HUES64 (cell line): ENCODE measurements around the gene ARHGAP29.

Source experiments
- H3K27ac ChIP-seq: 2 replicates; pipeline ENCODE4 v1.7.0; 2013; ENCODE audit warnings: low read depth, low read length, inconsistent platforms
- H3K27me3 ChIP-seq: 2 replicates; pipeline ENCODE4 v1.6.1; 2013; ENCODE audit warnings: mild to moderate bottlenecking, low read length; ENCODE audit not compliant: insufficient read depth
- H3K36me3 ChIP-seq: 2 replicates; pipeline ENCODE4 v1.6.1; 2013; ENCODE audit warnings: mild to moderate bottlenecking, low read length; ENCODE audit not compliant: insufficient read depth
- H3K4me1 ChIP-seq: 2 replicates; pipeline ENCODE4 v1.6.1; 2013; ENCODE audit warnings: mild to moderate bottlenecking, low read length, moderate library complexity; ENCODE audit not compliant: insufficient read depth
- H3K4me3 ChIP-seq: 2 replicates; pipeline ENCODE4 v1.5.1; 2013; ENCODE audit warnings: mild to moderate bottlenecking, low read length, moderate library complexity
- H3K9ac ChIP-seq: 2 replicates; pipeline ENCODE4 v1.6.1; 2013; ENCODE audit warnings: mild to moderate bottlenecking, low read depth, low read length
- H3K9me3 ChIP-seq: 2 replicates; pipeline ENCODE4 v1.6.1; 2013; ENCODE audit warnings: low read depth, low read length; ENCODE audit not compliant: insufficient read depth
- WGBS: fragments of 150-250, 120-280 bp; methylation state at CpG from one replicate; pipeline ENCODE4 v1.1.7; 2013; ENCODE audit warnings: missing lambda C conversion rate; 5-methylcytosine and 5-hydroxymethylcytosine counted together

Gene ARHGAP29

GRCh38 chr1:94231746-94232145 lies 5.6 kb downstream of the ARHGAP29 start:
- H3K27me3 ChIP-seq: peaks cover 25% of the 10 kb centered on the region
- H3K27ac ChIP-seq: no peak overlapping the region
- H3K4me1 ChIP-seq: peaks cover 22% of the 10 kb centered on the region; the same call in 1 of the 2 replicates
- no peak overlapping the region for H3K4me3 ChIP-seq
- 100% methylated on average over 1 of the region's 1 CpG for WGBS
- H3K36me3 ChIP-seq: no peaks in the 10 kb centered on the region
- H3K9ac ChIP-seq: no peak overlapping the region
- no peaks in the 10 kb centered on the region for H3K9me3 ChIP-seq

DNA sequence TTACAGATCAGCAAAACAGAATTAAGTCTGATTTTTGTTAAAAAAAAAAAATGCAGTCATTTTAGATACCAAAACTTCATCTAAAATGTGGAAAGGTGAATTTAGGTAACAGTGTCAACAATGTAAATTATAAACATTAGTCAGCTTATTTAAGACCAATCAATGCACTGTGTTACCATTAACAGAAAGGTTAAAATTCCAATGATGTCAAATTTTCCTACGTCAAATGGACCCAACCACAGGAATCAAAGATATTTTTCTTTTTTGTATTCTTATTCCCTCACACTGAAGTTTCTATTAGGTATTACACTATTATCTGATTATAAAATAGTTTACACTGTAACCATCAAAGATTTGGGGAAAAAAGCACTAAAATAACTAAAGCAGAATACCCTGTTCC lies 6.5 kb downstream of the ARHGAP29 start:
- no peaks in the 10 kb centered on the region for H3K36me3 ChIP-seq
- 100% methylated on average over 1 of the region's 1 CpG for WGBS
- peaks cover 16% of the 10 kb centered on the region for H3K27me3 ChIP-seq
- peaks cover 14% of the 10 kb centered on the region; the same call in 1 of the 2 replicates for H3K4me1 ChIP-seq
- no peaks in the 10 kb centered on the region for H3K9me3 ChIP-seq
- no peak overlapping the region for H3K4me3 ChIP-seq
- H3K9ac ChIP-seq: no peak overlapping the region
- H3K27ac ChIP-seq: no peak overlapping the region

DNA sequence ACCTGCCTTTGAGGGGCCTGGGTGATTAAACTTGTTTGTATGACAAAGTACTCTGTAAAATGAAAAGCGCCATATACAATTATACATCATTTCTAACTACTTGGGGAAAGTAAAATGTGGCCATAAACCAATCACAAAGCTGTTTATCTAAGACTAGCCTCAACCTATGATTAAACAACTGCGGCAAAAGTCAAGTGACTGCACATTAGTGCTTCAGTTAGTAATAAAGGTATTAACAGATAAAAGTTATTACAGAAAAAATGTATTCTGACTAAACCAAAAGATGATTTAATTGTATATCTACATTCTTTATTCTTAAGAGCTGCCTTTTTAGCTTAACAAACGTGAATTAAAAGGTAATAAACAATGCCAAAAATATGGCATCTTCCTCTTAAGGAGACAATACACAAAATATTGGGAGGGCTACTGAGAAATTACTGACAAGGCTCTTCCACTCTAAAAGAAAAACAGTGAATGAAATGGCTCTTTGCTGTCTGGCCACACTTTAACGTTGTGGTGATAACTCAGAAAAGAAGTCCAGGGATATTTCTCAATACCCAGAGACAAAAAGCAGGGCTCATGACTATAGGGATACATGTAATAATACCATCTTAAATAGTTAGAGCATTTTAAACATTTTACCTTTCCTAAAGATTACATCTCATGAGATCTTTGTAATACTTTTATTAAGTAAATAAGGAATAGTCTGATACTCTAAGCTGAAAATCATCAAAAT lies 8.6 kb downstream of the ARHGAP29 start:
- Histone ChIP-seq H3K27me3 (no peaks in the 10 kb centered on the region), H3K9ac (no peak overlapping the region), H3K4me3 (no peak overlapping the region), H3K36me3 (no peaks in the 10 kb centered on the region), H3K9me3 (no peaks in the 10 kb centered on the region), H3K27ac (no peak overlapping the region), H3K4me1 (0 out of 2 replicates have a peak, but pooled peaks cover 6% of the 10 kb centered on the region)
- WGBS: 86% methylated on average over 2 of the region's 4 CpGs

GRCh38 chr1:94227624-94228023 lies 9.8 kb downstream of the ARHGAP29 start:
- H3K9ac ChIP-seq: no peak overlapping the region
- H3K27me3 ChIP-seq: no peaks in the 10 kb centered on the region
- H3K4me3 ChIP-seq: no peak overlapping the region
- no peaks in the 10 kb centered on the region for H3K9me3 ChIP-seq
- no peaks in the 10 kb centered on the region for H3K4me1 ChIP-seq
- H3K27ac ChIP-seq: no peak overlapping the region
- WGBS: 100% methylated on average over 1 of the region's 1 CpG
- no peaks in the 10 kb centered on the region for H3K36me3 ChIP-seq

GRCh38 chr1:94225845-94226244 lies 11.5 kb downstream of the ARHGAP29 start:
- Histone ChIP-seq H3K9ac (no peak overlapping the region), H3K36me3 (no peaks in the 10 kb centered on the region), H3K4me3 (no peak overlapping the region), H3K4me1 (no peaks in the 10 kb centered on the region), H3K27me3 (no peaks in the 10 kb centered on the region), H3K9me3 (no peaks in the 10 kb centered on the region), H3K27ac (no peak overlapping the region)
- WGBS: 93% methylated on average over 2 of the region's 2 CpGs

DNA sequence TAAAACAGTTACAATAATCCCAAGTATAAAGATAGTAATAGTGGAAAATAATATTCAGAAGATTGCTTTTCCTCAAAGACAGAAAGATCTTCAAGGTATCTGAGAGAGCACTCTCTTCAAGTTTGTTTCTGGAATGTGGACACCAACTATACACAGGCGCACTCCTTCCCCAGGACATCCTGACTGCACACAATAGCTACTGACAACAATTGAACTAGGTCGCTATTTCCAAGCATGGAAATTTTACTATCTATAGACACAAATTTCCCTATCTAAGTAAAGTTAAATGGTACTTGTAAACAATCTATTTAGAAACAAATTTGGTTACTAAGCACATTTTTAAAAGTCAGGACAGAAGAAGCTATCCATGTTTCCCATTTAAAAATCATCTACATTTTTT lies 19.1 kb downstream of the ARHGAP29 start:
- no peak overlapping the region for H3K4me3 ChIP-seq
- no peaks in the 10 kb centered on the region for H3K9me3 ChIP-seq
- H3K36me3 ChIP-seq: no peaks in the 10 kb centered on the region
- WGBS: 78% methylated on average over 2 of the region's 2 CpGs
- 0 out of 2 replicates have a peak, but pooled peaks cover 2% of the 10 kb centered on the region for H3K4me1 ChIP-seq
- no peak overlapping the region for H3K9ac ChIP-seq
- no peak overlapping the region for H3K27ac ChIP-seq
- H3K27me3 ChIP-seq: no peaks in the 10 kb centered on the region

- 0 out of 2 replicates have a peak, but pooled peaks cover 2% of the 10 kb centered on the region for H3K4me1 ChIP-seq
- no peak overlapping the region for H3K4me3 ChIP-seq
- no peak overlapping the region for H3K27ac ChIP-seq
- no peaks in the 10 kb centered on the region for H3K27me3 ChIP-seq
- no peak overlapping the region for H3K9ac ChIP-seq
- H3K36me3 ChIP-seq: no peaks in the 10 kb centered on the region
- no peaks in the 10 kb centered on the region for H3K9me3 ChIP-seq
These were observed 21.4 kb downstream of the ARHGAP29 start for GRCh38 chr1:94215955-94216354.

DNA sequence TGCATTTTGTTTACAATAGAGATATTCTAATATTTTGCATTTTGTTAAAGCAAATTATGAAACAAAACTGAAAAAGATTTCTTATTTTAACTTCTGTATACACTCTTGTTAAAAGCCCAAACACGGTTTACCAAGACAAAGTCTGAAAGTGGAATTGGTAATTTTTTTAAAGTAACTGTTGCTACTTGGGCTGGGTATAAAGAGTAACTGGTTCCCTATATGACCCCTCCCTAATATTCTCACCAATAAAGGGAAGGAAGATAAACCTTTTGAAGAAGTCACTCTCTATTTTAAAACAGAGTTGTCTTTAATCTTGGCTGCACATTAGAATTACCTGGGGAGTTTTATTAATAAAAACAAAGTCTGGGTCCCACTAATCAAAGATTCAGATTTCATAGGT lies 27.4 kb downstream of the ARHGAP29 start:
- Histone ChIP-seq H3K9ac (no peak overlapping the region), H3K27ac (no peak overlapping the region), H3K27me3 (no peaks in the 10 kb centered on the region), H3K36me3 (peaks cover 3% of the 10 kb centered on the region; the same call in 1 of the 2 replicates), H3K9me3 (no peaks in the 10 kb centered on the region), H3K4me1 (no peaks in the 10 kb centered on the region), H3K4me3 (no peak overlapping the region)
- no CpG with 5 or more reads among the region's 1 CpG for WGBS

GRCh38 chr1:94209425-94209824 lies 28.0 kb downstream of the ARHGAP29 start:
- no peak overlapping the region for H3K27ac ChIP-seq
- no peaks in the 10 kb centered on the region for H3K4me1 ChIP-seq
- H3K36me3 ChIP-seq: peaks cover 3% of the 10 kb centered on the region; the same call in 1 of the 2 replicates
- H3K27me3 ChIP-seq: no peaks in the 10 kb centered on the region
- H3K4me3 ChIP-seq: no peak overlapping the region
- no peaks in the 10 kb centered on the region for H3K9me3 ChIP-seq
- H3K9ac ChIP-seq: no peak overlapping the region

- no peaks in the 10 kb centered on the region for H3K27me3 ChIP-seq
- H3K4me1 ChIP-seq: no peaks in the 10 kb centered on the region
- H3K36me3 ChIP-seq: peaks cover 6% of the 10 kb centered on the region; the same call in 1 of the 2 replicates
- no peak overlapping the region for H3K27ac ChIP-seq
- H3K9me3 ChIP-seq: no peaks in the 10 kb centered on the region
- no peak overlapping the region for H3K9ac ChIP-seq
- WGBS: 100% methylated on average over 1 of the region's 3 CpGs
- no peak overlapping the region for H3K4me3 ChIP-seq
These were observed 29.7 kb downstream of the ARHGAP29 start for GRCh38 chr1:94207695-94208094.

DNA sequence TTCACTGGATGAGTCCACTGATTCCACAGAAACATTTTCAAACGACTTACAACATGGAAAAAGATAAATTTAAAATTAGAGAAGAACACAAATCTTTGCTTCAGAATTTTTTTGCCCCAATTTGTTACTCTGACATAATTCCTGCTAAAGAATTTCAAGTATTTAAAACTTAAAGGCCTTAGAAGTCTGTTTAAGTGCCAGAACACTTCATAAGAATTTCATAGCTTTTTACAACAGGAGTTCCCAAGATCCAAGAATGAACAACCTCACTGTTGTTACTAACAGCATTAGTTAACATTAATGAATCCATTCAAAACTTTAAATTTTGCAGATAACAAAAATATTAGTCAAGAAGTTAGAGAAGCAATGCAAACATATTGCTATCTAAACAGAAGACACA lies 31.7 kb downstream of the ARHGAP29 start:
- H3K27ac ChIP-seq: no peak overlapping the region
- H3K9ac ChIP-seq: no peak overlapping the region
- no peaks in the 10 kb centered on the region for H3K9me3 ChIP-seq
- no peak overlapping the region for H3K4me3 ChIP-seq
- H3K27me3 ChIP-seq: no peaks in the 10 kb centered on the region
- WGBS: no CpG with 5 or more reads among the region's 1 CpG
- H3K36me3 ChIP-seq: peaks cover 20% of the 10 kb centered on the region; the same call in 1 of the 2 replicates
- H3K4me1 ChIP-seq: no peaks in the 10 kb centered on the region

DNA sequence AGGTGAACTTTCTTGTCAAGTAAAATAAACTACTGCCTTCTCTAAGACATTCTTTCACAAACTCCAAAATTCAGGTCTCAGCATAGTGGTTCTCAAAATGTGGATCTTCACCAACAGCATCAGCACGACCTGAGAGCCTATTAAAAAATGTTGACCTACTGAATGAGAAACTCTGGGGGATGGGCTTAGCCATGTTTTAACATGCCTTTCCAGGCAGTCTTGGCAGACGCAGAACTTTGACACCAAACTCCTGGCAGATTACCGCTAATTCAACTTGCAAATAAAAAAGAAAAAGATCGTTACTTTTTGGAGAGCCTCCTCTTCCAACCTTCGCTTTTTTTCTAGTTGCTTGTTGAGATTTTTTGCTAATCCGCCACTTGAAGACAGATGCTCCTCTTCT lies 35.1 kb downstream of the ARHGAP29 start:
- 94% methylated on average over 6 of the region's 6 CpGs for WGBS
- H3K27me3 ChIP-seq: no peaks in the 10 kb centered on the region
- peaks cover 23% of the 10 kb centered on the region; the same call in 1 of the 2 replicates for H3K36me3 ChIP-seq
- no peak overlapping the region for H3K4me3 ChIP-seq
- no peak overlapping the region for H3K9ac ChIP-seq
- H3K9me3 ChIP-seq: no peaks in the 10 kb centered on the region
- no peaks in the 10 kb centered on the region for H3K4me1 ChIP-seq
- no peak overlapping the region for H3K27ac ChIP-seq
